H1 (cell line): ENCODE results near the gene DMBT1. TPM values are rescaled to one million over a fixed set of nuclear protein-coding genes. Genes with fewer than 3 reads are reported as not detected.
A peak's percentile ranks its signal among the peaks of the same experiment; 100 is the strongest.

Source experiments
- CTCF ChIA-PET: fragments of 300-600 bp; sonication (Branson Sonifier 250); formaldehyde crosslinking; loops from one replicate; lab custom pipeline; 2021; ENCODE audit not compliant: partially characterized antibody; lab: Charles Lee
- POLR2A ChIA-PET: fragments of 300-600 bp; sonication (Branson Sonifier 250); formaldehyde crosslinking; loops from one replicate; lab custom pipeline; 2021; ENCODE audit warnings: inconsistent platforms; ENCODE audit not compliant: partially characterized antibody; lab: Charles Lee
- DNase-seq, 2 experiments: peaks; one replicate each; pipeline versions ENCODE4 v3.0.0 to v3.0.0-alpha.2; 2010 to 2022; ENCODE audit warnings: low spot score in 2 of 2, low read depth in 1 of 2, mixed read lengths in 1 of 2
- FAIRE-seq: peaks from 2 replicates; lab custom pipeline; 2011; peaks lifted over from hg19 to GRCh38; lab: Jason Lieb, UNC
- H2AFZ ChIP-seq: 2 replicates; pipeline ENCODE4 v1.8.1; 2012; ENCODE audit warnings: low read length, inconsistent platforms
- H2AK5ac ChIP-seq: 2 replicates; pipeline ENCODE4 v1.6.1; 2013; ENCODE audit warnings: low read depth, low read length
- H2BK120ac ChIP-seq: replicated peaks from 2 replicates; pipeline ENCODE3; 2013; ENCODE audit warnings: low read depth, low read length, inconsistent platforms
- H2BK12ac ChIP-seq: 2 replicates; pipeline ENCODE4 v1.6.1; 2013; ENCODE audit warnings: low read depth, low read length
- H2BK15ac ChIP-seq: 2 replicates; pipeline ENCODE4 v1.6.1; 2013; ENCODE audit warnings: low read length
- H2BK20ac ChIP-seq: 2 replicates; pipeline ENCODE4 v1.6.1; 2013; ENCODE audit warnings: low read length
- H2BK5ac ChIP-seq: 2 replicates; pipeline ENCODE4 v1.6.1; 2013; ENCODE audit warnings: low read depth, low read length
- H3K14ac ChIP-seq: 2 replicates; pipeline ENCODE4 v1.6.1; 2013; ENCODE audit warnings: inconsistent platforms; ENCODE audit not compliant: insufficient read length
- H3K18ac ChIP-seq: 2 replicates; pipeline ENCODE4 v1.6.1; 2013; ENCODE audit warnings: low read length; ENCODE audit errors: extremely low read depth
- H3K23ac ChIP-seq: 2 replicates; pipeline ENCODE4 v1.6.1; 2013; ENCODE audit warnings: inconsistent platforms; ENCODE audit not compliant: insufficient read length
- H3K23me2 ChIP-seq: 2 replicates; pipeline ENCODE4 v1.6.1; 2013; ENCODE audit warnings: low read depth, low read length
- H3K27ac ChIP-seq: 2 replicates; pipeline ENCODE4 v1.6.1; 2011; ENCODE audit warnings: low read depth, low read length, inconsistent platforms
- H3K27me3 ChIP-seq, 4 experiments: replicated peaks in 1 of 4; 1 replicate in 1 of 4; 2 replicates in 3 of 4; pipeline versions ENCODE4 v1.6.1 to v1.8.1; 2011 to 2013; ENCODE audit warnings: low read length in 3 of 4, mild to moderate bottlenecking in 3 of 4, inconsistent platforms in 2 of 4, mixed read lengths in 2 of 4, moderate library complexity in 1 of 4; ENCODE audit not compliant: control insufficient read depth in 3 of 4, insufficient read depth in 3 of 4; ENCODE audit errors: extremely low read depth in 1 of 4
- H3K36me3 ChIP-seq, 4 experiments: 2 replicates each; pipeline versions ENCODE4 v1.6.1 to v1.8.1; 2011 to 2013; ENCODE audit warnings: mild to moderate bottlenecking in 4 of 4, low read length in 3 of 4, moderate library complexity in 2 of 4, control low read depth in 1 of 4, inconsistent platforms in 1 of 4; ENCODE audit not compliant: insufficient read depth in 4 of 4, control insufficient read depth in 2 of 4
- H3K4ac ChIP-seq: replicated peaks from 2 replicates; pipeline ENCODE3; 2013; ENCODE audit warnings: low read length, low read depth, mixed read lengths, inconsistent platforms; ENCODE audit not compliant: insufficient read length
- H3K4me1 ChIP-seq, 4 experiments: replicated peaks in 1 of 4; 1 replicate in 1 of 4; 2 replicates in 3 of 4; pipeline versions ENCODE4 v1.6.1 to v1.8.1; 2011 to 2013; ENCODE audit warnings: low read length in 3 of 4, inconsistent platforms in 2 of 4, mixed read lengths in 1 of 4; ENCODE audit not compliant: insufficient read depth in 4 of 4, control insufficient read depth in 3 of 4
- H3K4me2 ChIP-seq, 2 experiments: 2 replicates each; pipeline versions ENCODE4 v1.6.1 to v1.8.1; 2011 to 2013; ENCODE audit warnings: low read depth in 2 of 2, low read length in 2 of 2, control low read depth in 1 of 2, inconsistent platforms in 1 of 2, mild to moderate bottlenecking in 1 of 2; ENCODE audit not compliant: insufficient read depth in 1 of 2
- H3K4me3 ChIP-seq, 4 experiments: fragments of 200-600, 300-600 bp in 1 of 4; sonication (generic), shearing (Covaris generic), sonication (Bioruptor Twin) in 1 of 4; 2 replicates each; pipeline versions ENCODE4 v1.5.1 to v1.8.1; 2011 to 2016; ENCODE audit warnings: low read length in 4 of 4, low read depth in 3 of 4, control low read depth in 2 of 4, inconsistent platforms in 2 of 4, mild to moderate bottlenecking in 2 of 4, mixed read lengths in 1 of 4, moderate library complexity in 1 of 4; ENCODE audit not compliant: insufficient read depth in 2 of 4; ENCODE audit errors: extremely low read depth in 1 of 4
- H3K56ac ChIP-seq: replicated peaks from 2 replicates; pipeline ENCODE3; 2013; ENCODE audit warnings: low read depth, mild to moderate bottlenecking, mixed read lengths, low read length, inconsistent platforms; ENCODE audit not compliant: insufficient read length
- H3K79me1 ChIP-seq: 2 replicates; pipeline ENCODE4 v1.6.1; 2013; ENCODE audit warnings: low read depth, low read length, control low read depth
- H3K79me2 ChIP-seq, 2 experiments: 2 replicates each; pipeline versions ENCODE4 v1.6.1 to v1.8.1; 2012 to 2013; ENCODE audit warnings: low read length in 2 of 2, mild to moderate bottlenecking in 2 of 2, inconsistent platforms in 1 of 2; ENCODE audit not compliant: insufficient read depth in 2 of 2, control insufficient read depth in 1 of 2
- H3K9ac ChIP-seq, 4 experiments: replicated peaks in 1 of 4; 1 replicate in 1 of 4; 2 replicates in 3 of 4; pipeline versions ENCODE4 v1.6.1 to v1.8.1; 2011 to 2013; ENCODE audit warnings: low read depth in 3 of 4, low read length in 3 of 4, control low read depth in 2 of 4, mild to moderate bottlenecking in 2 of 4, moderate library complexity in 2 of 4, inconsistent platforms in 1 of 4; ENCODE audit errors: extremely low read depth in 1 of 4
- H3K9me3 ChIP-seq, 2 experiments: 2 replicates each; pipeline versions ENCODE4 v1.6.1 to v1.8.1; 2012 to 2013; ENCODE audit warnings: mild to moderate bottlenecking in 2 of 2, moderate library complexity in 2 of 2, control low read depth in 1 of 2, inconsistent platforms in 1 of 2, low read depth in 1 of 2, low read length in 1 of 2, mixed read lengths in 1 of 2; ENCODE audit not compliant: insufficient read depth in 2 of 2
- H4K20me1 ChIP-seq, 2 experiments: replicated peaks in 1 of 2; 2 replicates each; pipeline versions ENCODE3 to v1.8.1; 2011 to 2013; ENCODE audit warnings: inconsistent platforms in 2 of 2, low read length in 2 of 2, mild to moderate bottlenecking in 1 of 2; ENCODE audit not compliant: insufficient read depth in 2 of 2, control insufficient read depth in 1 of 2
- H4K5ac ChIP-seq: 2 replicates; pipeline ENCODE4 v1.6.1; 2013; ENCODE audit warnings: low read length, low read depth, mixed read lengths, inconsistent platforms; ENCODE audit not compliant: insufficient read length
- H4K8ac ChIP-seq: 2 replicates; pipeline ENCODE4 v1.8.0; 2013; ENCODE audit warnings: mild to moderate bottlenecking, moderate library complexity, low read length, inconsistent platforms; ENCODE audit not compliant: insufficient read depth; ENCODE audit errors: extremely low read depth
- H4K91ac ChIP-seq: replicated peaks from 2 replicates; pipeline ENCODE3; 2013; ENCODE audit warnings: low read length, mixed read lengths, inconsistent platforms; ENCODE audit not compliant: insufficient read length
- JUN ChIP-seq: IDR thresholded peaks from 2 replicates; pipeline ENCODE4 v1.6.1; 2011; ENCODE audit warnings: low read depth, mild to moderate bottlenecking, improper control_type of control experiment, low read length
- KDM5A ChIP-seq: fragments of 200-600 bp; IDR thresholded peaks from 2 replicates; pipeline ENCODE4 v1.7.1; 2012; ENCODE audit warnings: mild to moderate bottlenecking, low read length, inconsistent platforms, mixed read lengths
- MAX ChIP-seq: IDR thresholded peaks from 2 replicates; pipeline ENCODE4 v1.6.1; 2012; ENCODE audit warnings: inconsistent platforms
- RAD21 ChIP-seq, 2 experiments: IDR thresholded peaks in 1 of 2; conservative IDR thresholded peaks in 1 of 2; 2 replicates each; pipeline ENCODE4 v1.6.1; 2011; ENCODE audit warnings: low read depth in 2 of 2, low read length in 2 of 2, improper control_type of control experiment in 1 of 2, inconsistent platforms in 1 of 2, mild to moderate bottlenecking in 1 of 2, moderate library complexity in 1 of 2
- WGBS, 2 experiments: shearing (Covaris generic) in 1 of 2; methylation state at CpG; one replicate each; pipeline versions ENCODE4 v1.1.6 to v1.1.7; 2013 to 2015; ENCODE audit warnings: low lambda C conversion rate in 2 of 2, mixed read lengths in 2 of 2, inconsistent platforms in 1 of 2, low coverage in 1 of 2, missing lambda C conversion rate in 1 of 2; ENCODE audit not compliant: insufficient replicate concordance in 2 of 2, insufficient coverage in 1 of 2, insufficient read length in 1 of 2; ENCODE audit errors: extremely low coverage in 1 of 2, missing lambda C conversion rate in 1 of 2; 5-methylcytosine and 5-hydroxymethylcytosine counted together
- polyA plus RNA-seq, 7 experiments: library from polyadenylated mRNA; depleted of rRNA in 3 of 7; stranded (reverse) in 5 of 7; unstranded in 2 of 7; fragments of >200 nt in 5 of 7; fragments of 200-250 nt in 2 of 7; gene quantifications; 1 replicate in 5 of 7; 2 replicates in 1 of 7; 4 replicates in 1 of 7; pipeline versions ENCODE4 v1.2.1 to v1.2.3, GENCODE V29; 2011 to 2013; ENCODE audit warnings: missing spikeins in 2 of 7, mixed read lengths in 2 of 7
- total RNA-seq: library from RNA; stranded (reverse); fragmentation: NEBNext Ultra II Directional; extraction: Animal tissue kit (Norgen Biotek cat#: 25700); gene quantifications from 2 replicates; pipeline ENCODE4 v1.2.1, GENCODE V29; 2021
- TF ChIP-seq, protein P1 (sequence below): IDR thresholded peaks from 2 replicates; pipeline ENCODE4 v1.6.1; 2012; ENCODE audit warnings: inconsistent platforms
- TF ChIP-seq, protein P2 (sequence below), 3 experiments: IDR thresholded peaks; 1 replicate in 2 of 3; 2 replicates in 1 of 3; pipeline versions ENCODE4 v1.5.1 to v1.6.1; 2011; ENCODE audit warnings: low read length in 3 of 3, mild to moderate bottlenecking in 3 of 3, inconsistent platforms in 2 of 3, low read depth in 1 of 3, moderate library complexity in 1 of 3; ENCODE audit not compliant: insufficient read depth in 1 of 3; ENCODE audit errors: control extremely low read depth in 1 of 3

DMBT1 gene
- total and polyA plus RNA-seq, 2 of the 8 experiments (the other 6 are each of a cell fraction or from before 2014, with no cell fraction given) = 0.03 TPM; not detected in 1

- Histone ChIP-seq H3K27me3 (no peaks in the 10 kb centered on the region), H2AFZ (no peak overlapping the region), H3K27ac (no peak overlapping the region), H3K4ac (no peak overlapping the region), H4K8ac (no peak overlapping the region), H3K23me2 (no peaks in the 10 kb centered on the region), H2BK12ac (no peak overlapping the region), H3K56ac (no peak overlapping the region), H3K4me2 (no peak overlapping the region), H3K4me3 (no peak overlapping the region), H3K14ac (no peak overlapping the region), H2AK5ac (no peak overlapping the region), H3K4me1 (no peaks in the 10 kb centered on the region), H3K9ac (no peak overlapping the region), H2BK15ac (no peak overlapping the region), H2BK20ac (no peak overlapping the region), H3K79me1 (no peaks in the 10 kb centered on the region), H3K79me2 (no peaks in the 10 kb centered on the region), H3K18ac (no peak overlapping the region), H2BK120ac (no peak overlapping the region), H4K20me1 (no peaks in the 10 kb centered on the region), H3K36me3 (no peaks in the 10 kb centered on the region), H3K9me3 (no peaks in the 10 kb centered on the region), H4K5ac (no peak overlapping the region), H3K23ac (no peak overlapping the region), H4K91ac (no peak overlapping the region), H2BK5ac (no peak overlapping the region)
- no peak for FAIRE-seq
- CTCF ChIA-PET = interaction anchor here (1.3 to 5.0 kb wide), 3 partner anchors 14 to 92 kb away, joined by 4 to 33 read pairs (median 10); no protein-coding TSS in a partner anchor
- TF ChIP-seq, protein P1, sequence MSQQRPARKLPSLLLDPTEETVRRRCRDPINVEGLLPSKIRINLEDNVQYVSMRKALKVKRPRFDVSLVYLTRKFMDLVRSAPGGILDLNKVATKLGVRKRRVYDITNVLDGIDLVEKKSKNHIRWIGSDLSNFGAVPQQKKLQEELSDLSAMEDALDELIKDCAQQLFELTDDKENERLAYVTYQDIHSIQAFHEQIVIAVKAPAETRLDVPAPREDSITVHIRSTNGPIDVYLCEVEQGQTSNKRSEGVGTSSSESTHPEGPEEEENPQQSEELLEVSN = peak; percentile 33; the same call in 1 of the 2 replicates
- peak in 1 of 2 experiments; percentile 11; a peak in 1 of 4 replicates for TF ChIP-seq RAD21 (IDR thresholded peaks at IDR 0.05 in 1 of 2, conservative IDR thresholded peaks at IDR 0.05 in 1 of 2; ENCODE audit: low read depth in 2 of 2, low read length in 2 of 2)
- no peak for TF ChIP-seq KDM5A
- TF ChIP-seq MAX = 0 out of 2 replicates have a peak, but pooled peaks have one; percentile 20
- no peak for TF ChIP-seq JUN
- TF ChIP-seq, protein P2, sequence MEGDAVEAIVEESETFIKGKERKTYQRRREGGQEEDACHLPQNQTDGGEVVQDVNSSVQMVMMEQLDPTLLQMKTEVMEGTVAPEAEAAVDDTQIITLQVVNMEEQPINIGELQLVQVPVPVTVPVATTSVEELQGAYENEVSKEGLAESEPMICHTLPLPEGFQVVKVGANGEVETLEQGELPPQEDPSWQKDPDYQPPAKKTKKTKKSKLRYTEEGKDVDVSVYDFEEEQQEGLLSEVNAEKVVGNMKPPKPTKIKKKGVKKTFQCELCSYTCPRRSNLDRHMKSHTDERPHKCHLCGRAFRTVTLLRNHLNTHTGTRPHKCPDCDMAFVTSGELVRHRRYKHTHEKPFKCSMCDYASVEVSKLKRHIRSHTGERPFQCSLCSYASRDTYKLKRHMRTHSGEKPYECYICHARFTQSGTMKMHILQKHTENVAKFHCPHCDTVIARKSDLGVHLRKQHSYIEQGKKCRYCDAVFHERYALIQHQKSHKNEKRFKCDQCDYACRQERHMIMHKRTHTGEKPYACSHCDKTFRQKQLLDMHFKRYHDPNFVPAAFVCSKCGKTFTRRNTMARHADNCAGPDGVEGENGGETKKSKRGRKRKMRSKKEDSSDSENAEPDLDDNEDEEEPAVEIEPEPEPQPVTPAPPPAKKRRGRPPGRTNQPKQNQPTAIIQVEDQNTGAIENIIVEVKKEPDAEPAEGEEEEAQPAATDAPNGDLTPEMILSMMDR (IDR thresholded peaks at IDR 0.05; ENCODE audit: control extremely low read depth in 1 of 3, insufficient read depth in 1 of 3, low read depth in 1 of 3, low read length in 3 of 3) = peak in 2 of 3 experiments; percentile 3 to 13; a peak in 2 of 4 replicates
- no peak for DNase-seq
- 85% methylated on average over 7 of the region's 9 CpGs; no CpG with 5 or more reads in 1 of the 2 experiments for WGBS, 2 experiments
- POLR2A ChIA-PET = no interaction called here
These were observed 9.1 kb upstream of the DMBT1 start for GRCh38 chr10:122551450-122551849.
